Thymus (tissue), 11 donors: Measurements from ENCODE around the gene MCF2L. TPM values are rescaled to one million over a fixed set of nuclear protein-coding genes. Genes with fewer than 3 reads are reported as not detected.

ENCODE experiments used
- DNase-seq, 9 donors: peaks; one replicate each; pipeline ENCODE4 v3.0.0-alpha.2; 2013; ENCODE audit warnings: low spot score in 9 of 9, low read depth in 6 of 9, missing footprints in 1 of 9
- H3K27ac ChIP-seq, 2 donors: one replicate each; pipeline ENCODE4 v1.5.1; 2013; ENCODE audit warnings: control low read depth in 1 of 2, low read depth in 1 of 2, low read length in 1 of 2, mild to moderate bottlenecking in 1 of 2, moderate library complexity in 1 of 2
- H3K27me3 ChIP-seq, 2 donors: one replicate each; pipeline ENCODE4 v1.5.1; 2013; ENCODE audit warnings: low read length in 1 of 2; ENCODE audit not compliant: control insufficient read depth in 2 of 2, insufficient read depth in 1 of 2
- H3K36me3 ChIP-seq, 2 donors: one replicate each; pipeline ENCODE4 v1.5.1; 2013; ENCODE audit warnings: low read length in 1 of 2, mild to moderate bottlenecking in 1 of 2, moderate library complexity in 1 of 2; ENCODE audit not compliant: control insufficient read depth in 2 of 2, insufficient read depth in 2 of 2
- H3K4me1 ChIP-seq, 2 donors: one replicate each; pipeline ENCODE4 v1.5.1; 2013; ENCODE audit warnings: low read length in 2 of 2; ENCODE audit not compliant: control insufficient read depth in 2 of 2, insufficient read depth in 2 of 2
- H3K4me3 ChIP-seq, 2 donors: one replicate each; pipeline ENCODE4 v1.5.1; 2013; ENCODE audit warnings: low read length in 2 of 2, control low read depth in 1 of 2, mild to moderate bottlenecking in 1 of 2
- H3K9me3 ChIP-seq, 2 donors: one replicate each; pipeline ENCODE4 v1.5.1; 2013; ENCODE audit warnings: low read length in 1 of 2, mild to moderate bottlenecking in 1 of 2; ENCODE audit not compliant: control insufficient read depth in 2 of 2, insufficient read depth in 1 of 2
- WGBS: extraction: QIAGEN DNeasy Blood & Tissue Kit; methylation state at CpG from one replicate; pipeline ENCODE4 v1.1.7; 2013; 5-methylcytosine and 5-hydroxymethylcytosine counted together
- polyA plus RNA-seq: library from polyadenylated mRNA; stranded (reverse); fragments of 200-250 nt; gene quantifications from one replicate; pipeline ENCODE4 v1.2.3, GENCODE V29; 2013
- total RNA-seq: library from RNA; stranded (reverse); fragments of 120-200 nt; gene quantifications from one replicate; pipeline ENCODE4 v1.2.4, GENCODE V29; 2013
- donor health status: healthy.

MCF2L gene
- total and polyA plus RNA-seq, 2 donors = 13.0 to 28.6 TPM

DNA sequence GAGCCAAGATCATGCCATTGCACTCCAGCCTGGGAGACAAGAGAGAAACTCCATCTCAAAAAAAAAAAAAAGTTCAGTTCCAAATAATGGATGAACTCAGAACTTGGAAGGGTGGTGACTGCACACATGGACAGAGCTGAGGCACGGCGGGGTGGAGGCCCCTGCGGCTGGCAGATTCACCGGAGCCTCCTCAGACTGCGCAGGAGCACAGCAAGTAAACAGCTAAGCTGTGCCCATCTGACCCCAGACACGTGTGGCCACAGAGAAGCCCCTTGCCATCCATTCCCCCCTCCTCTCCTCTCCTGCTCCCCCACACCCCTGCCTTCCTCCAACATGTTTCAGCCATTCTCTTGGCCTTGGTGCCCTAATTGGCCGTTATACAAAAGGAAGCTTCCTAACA, 173.9 kb downstream of the MCF2L start:
- H3K27me3 ChIP-seq = peaks cover 0 to 11% of the 10 kb centered on the region in 2 donors
- no peak for DNase-seq
- H3K27ac ChIP-seq = no peak overlapping the region
- WGBS = 92% methylated on average over 7 of the region's 7 CpGs
- H3K4me1 ChIP-seq = no peaks in the 10 kb centered on the region
- H3K36me3 ChIP-seq = no peaks in the 10 kb centered on the region
- no peaks in the 10 kb centered on the region for H3K9me3 ChIP-seq
- no peak overlapping the region for H3K4me3 ChIP-seq

- H3K27ac ChIP-seq = no peak overlapping the region
- no peaks in the 10 kb centered on the region for H3K36me3 ChIP-seq
- 93% methylated on average over 39 of the region's 39 CpGs for WGBS
- peaks cover 0 to 11% of the 10 kb centered on the region in 2 donors for H3K27me3 ChIP-seq
- DNase-seq = no peak
- H3K4me3 ChIP-seq = no peak overlapping the region
- no peaks in the 10 kb centered on the region for H3K4me1 ChIP-seq
- no peaks in the 10 kb centered on the region for H3K9me3 ChIP-seq
Observed at GRCh38 chr13:113143466-113144254, 174.6 kb downstream of the MCF2L start.

- H3K36me3 ChIP-seq = no peaks in the 10 kb centered on the region
- H3K9me3 ChIP-seq = peaks cover 0 to 2% of the 10 kb centered on the region in 2 donors
- 91% methylated on average over 12 of the region's 12 CpGs for WGBS
- no peaks in the 10 kb centered on the region for H3K4me1 ChIP-seq
- H3K27me3 ChIP-seq = peaks cover 0 to 5% of the 10 kb centered on the region in 2 donors
- no peak overlapping the region for H3K4me3 ChIP-seq
- no peak overlapping the region for H3K27ac ChIP-seq
- DNase-seq = no peak
Observed at GRCh38 chr13:113144255-113144629, 175.2 kb downstream of the MCF2L start.

DNA sequence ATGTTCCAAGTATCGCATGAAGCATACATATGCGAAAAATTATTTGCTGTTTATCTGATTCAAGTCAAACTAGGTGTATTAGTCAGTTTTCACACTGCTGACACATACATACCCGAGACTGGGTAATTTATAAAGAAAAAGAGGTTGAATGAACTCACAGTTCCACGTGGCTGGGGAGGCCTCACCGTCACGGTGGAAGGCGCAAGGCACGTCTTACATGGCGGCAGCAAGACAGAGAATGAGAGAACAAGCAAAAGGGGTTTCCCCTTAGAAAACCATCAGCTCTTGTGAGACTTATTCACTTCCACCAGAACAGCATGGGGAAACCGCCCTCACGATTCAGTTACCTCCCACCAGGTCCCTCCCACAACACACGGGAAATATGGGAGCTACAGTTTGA, 176.5 kb downstream of the MCF2L start:
- H3K4me3 ChIP-seq = no peak overlapping the region
- H3K36me3 ChIP-seq = no peaks in the 10 kb centered on the region
- no peaks in the 10 kb centered on the region for H3K4me1 ChIP-seq
- peaks cover 0 to 2% of the 10 kb centered on the region in 2 donors for H3K9me3 ChIP-seq
- DNase-seq = no peak
- no peak overlapping the region for H3K27ac ChIP-seq
- H3K27me3 ChIP-seq = peaks cover 0 to 8% of the 10 kb centered on the region in 2 donors
- WGBS = 89% methylated on average over 12 of the region's 12 CpGs

DNA sequence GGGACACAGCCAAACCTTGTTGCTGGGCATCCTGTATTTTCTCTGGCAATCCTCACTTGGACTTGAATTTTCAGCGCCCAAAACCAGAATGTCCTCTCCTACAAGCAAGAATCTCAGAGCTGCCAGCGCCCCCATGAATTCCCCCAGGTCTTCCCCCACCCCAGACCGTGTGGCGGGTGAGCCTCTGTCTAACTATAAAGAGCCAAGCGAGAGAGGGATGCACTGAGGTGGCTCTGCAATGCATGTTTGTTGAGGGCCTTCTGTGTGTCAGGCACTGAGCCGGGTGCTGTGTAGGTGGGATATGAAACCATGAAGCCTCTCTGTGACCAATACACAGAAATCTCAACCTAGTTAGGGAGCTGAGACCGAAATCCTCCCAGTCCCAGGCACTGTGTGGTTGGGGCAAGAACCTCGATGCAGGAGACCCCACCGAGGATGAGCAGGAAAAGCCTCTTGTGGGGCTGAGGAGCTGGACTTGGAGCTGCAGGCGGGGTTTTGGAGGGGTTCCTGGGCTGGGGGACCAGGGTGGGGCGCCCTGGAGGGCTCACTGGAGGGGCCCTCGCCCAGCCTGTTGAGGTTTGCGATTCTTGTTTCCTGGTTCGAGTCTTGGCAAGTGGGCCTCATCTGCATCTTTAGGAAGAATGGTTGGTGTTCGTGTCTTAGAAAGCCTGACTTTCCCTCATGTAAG, 177.0 kb downstream of the MCF2L start:
- no peak overlapping the region for H3K4me3 ChIP-seq
- H3K4me1 ChIP-seq = no peaks in the 10 kb centered on the region
- no peak overlapping the region for H3K27ac ChIP-seq
- H3K36me3 ChIP-seq = no peaks in the 10 kb centered on the region
- WGBS = 93% methylated on average over 15 of the region's 15 CpGs
- peaks cover 0 to 14% of the 10 kb centered on the region in 2 donors for H3K27me3 ChIP-seq
- peaks cover 0 to 2% of the 10 kb centered on the region in 2 donors for H3K9me3 ChIP-seq
- no peak for DNase-seq

GRCh38 chr13:113146750-113147149, 177.7 kb downstream of the MCF2L start:
- H3K27ac ChIP-seq = no peak overlapping the region
- H3K4me3 ChIP-seq = no peak overlapping the region
- no peak for DNase-seq
- 93% methylated on average over 9 of the region's 9 CpGs for WGBS
- H3K9me3 ChIP-seq = peaks cover 0 to 2% of the 10 kb centered on the region in 2 donors
- peaks cover 0 to 19% of the 10 kb centered on the region in 2 donors for H3K27me3 ChIP-seq
- H3K36me3 ChIP-seq = no peaks in the 10 kb centered on the region
- H3K4me1 ChIP-seq = no peaks in the 10 kb centered on the region

DNA sequence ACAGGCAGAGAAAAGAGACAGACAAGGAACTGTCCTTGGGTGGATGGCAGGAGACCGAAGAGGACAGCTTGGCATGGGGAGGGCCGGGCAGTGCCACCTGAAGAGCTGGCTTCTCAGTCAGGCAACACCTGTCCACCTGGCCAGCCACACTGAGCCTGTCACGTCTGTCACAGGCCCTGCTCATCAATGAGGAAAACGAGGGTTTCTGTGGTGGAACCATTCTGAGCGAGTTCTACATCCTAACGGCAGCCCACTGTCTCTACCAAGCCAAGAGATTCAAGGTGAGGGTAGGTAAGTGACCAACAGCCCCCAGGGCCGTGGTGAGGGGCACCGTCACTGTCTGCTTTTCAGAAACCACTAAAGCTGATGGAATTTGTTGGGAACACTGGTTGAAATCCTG, 178.2 kb downstream of the MCF2L start:
- WGBS = 91% methylated on average over 8 of the region's 8 CpGs
- DNase-seq = no peak
- Histone ChIP-seq H3K4me1 (no peaks in the 10 kb centered on the region), H3K4me3 (no peak overlapping the region), H3K27ac (no peak overlapping the region), H3K9me3 (peaks cover 0 to 2% of the 10 kb centered on the region in 2 donors), H3K27me3 (peaks cover 3 to 24% of the 10 kb centered on the region in 2 donors), H3K36me3 (no peaks in the 10 kb centered on the region)

- peaks cover 11 to 36% of the 10 kb centered on the region in 2 donors for H3K27me3 ChIP-seq
- DNase-seq = no peak
- no peak overlapping the region for H3K27ac ChIP-seq
- H3K4me3 ChIP-seq = no peak overlapping the region
- peaks cover 0 to 8% of the 10 kb centered on the region in 2 donors for H3K4me1 ChIP-seq
- WGBS = 97% methylated on average over 13 of the region's 13 CpGs
- H3K36me3 ChIP-seq = no peaks in the 10 kb centered on the region
- H3K9me3 ChIP-seq = peaks cover 0 to 2% of the 10 kb centered on the region in 2 donors
Observed at GRCh38 chr13:113148407-113148806, 179.4 kb downstream of the MCF2L start.

GRCh38 chr13:113148940-113149503, 180.0 kb downstream of the MCF2L start:
- no peak for DNase-seq
- Histone ChIP-seq H3K9me3 (peaks cover 0 to 2% of the 10 kb centered on the region in 2 donors), H3K4me1 (peaks cover 0 to 10% of the 10 kb centered on the region in 2 donors), H3K27ac (no peak overlapping the region), H3K4me3 (no peak overlapping the region), H3K27me3 (peaks cover 12 to 40% of the 10 kb centered on the region in 2 donors), H3K36me3 (no peaks in the 10 kb centered on the region)
- 96% methylated on average over 38 of the region's 38 CpGs for WGBS
